Parathyroid adenoma (tissue), 2 donors: ENCODE data around the gene PLEKHA1.

Experiments
- H2AFZ ChIP-seq: fragments of 300-600 bp; sonication (generic); one replicate; pipeline ENCODE4 v1.7.0; 2017; ENCODE audit warnings: antibody characterized with exemption, mild to moderate bottlenecking
- H3K27ac ChIP-seq: fragments of 300-600 bp; sonication (generic); one replicate; pipeline ENCODE4 v1.7.0; 2017
- H3K27me3 ChIP-seq: fragments of 300-600 bp; sonication (generic); one replicate; pipeline ENCODE4 v1.7.0; 2017; ENCODE audit warnings: low read length; ENCODE audit not compliant: control insufficient read depth, insufficient read depth
- H3K36me3 ChIP-seq: fragments of 300-600 bp; sonication (generic); one replicate; pipeline ENCODE4 v1.7.0; 2017; ENCODE audit warnings: low read length; ENCODE audit not compliant: control insufficient read depth, insufficient read depth
- H3K4me1 ChIP-seq: fragments of 300-600 bp; sonication (generic); one replicate; pipeline ENCODE4 v1.7.0; 2017; ENCODE audit warnings: control low read depth
- H3K4me2 ChIP-seq: fragments of 300-600 bp; sonication (generic); one replicate; pipeline ENCODE4 v1.7.0; 2017; ENCODE audit warnings: low read length
- H3K4me3 ChIP-seq: fragments of 300-600 bp; sonication (generic); one replicate; pipeline ENCODE4 v1.7.0; 2017; ENCODE audit warnings: low read depth, low read length
- H3K79me2 ChIP-seq: fragments of 300-600 bp; sonication (generic); one replicate; pipeline ENCODE4 v1.7.0; 2017; ENCODE audit warnings: control low read depth
- H3K9ac ChIP-seq: fragments of 300-600 bp; sonication (generic); one replicate; pipeline ENCODE4 v1.7.0; 2017; ENCODE audit warnings: mild to moderate bottlenecking
- H3K9me3 ChIP-seq: fragments of 300-600 bp; sonication (generic); one replicate; pipeline ENCODE4 v1.7.0; 2017; ENCODE audit warnings: low read length; ENCODE audit not compliant: control insufficient read depth
- TF ChIP-seq, protein P1 (sequence below): fragments of 300-600 bp; sonication (generic); IDR thresholded peaks from one replicate; pipeline ENCODE4 v1.7.0; 2017; ENCODE audit warnings: antibody characterized with exemption, mild to moderate bottlenecking
- donor health status: primary hyperparathyroidism.

Gene PLEKHA1

DNA sequence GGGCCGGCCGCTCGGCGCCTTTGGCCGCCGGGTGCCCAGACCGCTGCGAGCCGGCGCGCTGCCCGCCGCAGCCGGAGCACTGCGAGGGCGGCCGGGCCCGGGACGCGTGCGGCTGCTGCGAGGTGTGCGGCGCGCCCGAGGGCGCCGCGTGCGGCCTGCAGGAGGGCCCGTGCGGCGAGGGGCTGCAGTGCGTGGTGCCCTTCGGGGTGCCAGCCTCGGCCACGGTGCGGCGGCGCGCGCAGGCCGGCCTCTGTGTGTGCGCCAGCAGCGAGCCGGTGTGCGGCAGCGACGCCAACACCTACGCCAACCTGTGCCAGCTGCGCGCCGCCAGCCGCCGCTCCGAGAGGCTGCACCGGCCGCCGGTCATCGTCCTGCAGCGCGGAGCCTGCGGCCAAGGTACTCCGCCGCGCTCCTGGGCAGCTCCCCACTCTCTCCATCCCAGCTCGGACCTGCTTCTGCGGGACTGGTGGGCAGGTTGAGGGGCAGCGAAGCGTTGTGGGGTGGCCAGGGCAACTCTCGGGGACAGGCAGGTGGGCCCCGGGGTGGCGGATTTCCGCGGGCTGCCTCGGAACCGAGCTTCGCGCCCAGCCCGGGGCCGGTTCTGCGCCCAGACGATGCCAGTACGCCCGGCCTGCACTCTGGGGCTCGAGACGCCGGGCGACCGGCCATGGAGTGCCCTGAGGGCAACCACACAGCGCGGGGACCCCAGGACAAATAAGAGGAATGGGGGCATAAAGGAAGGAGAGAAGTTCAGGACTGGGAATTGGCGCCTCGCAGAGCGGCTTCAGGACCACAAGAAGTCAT lies 87.4 kb downstream of the PLEKHA1 start:
- peak overlapping the region; percentile 77 for H3K4me2 ChIP-seq
- H3K9me3 ChIP-seq = no peaks in the 10 kb centered on the region
- H3K4me1 ChIP-seq = no peaks in the 10 kb centered on the region
- peak overlapping the region; percentile 59 for H3K4me3 ChIP-seq
- no peaks in the 10 kb centered on the region for H3K36me3 ChIP-seq
- TF ChIP-seq, protein P1, sequence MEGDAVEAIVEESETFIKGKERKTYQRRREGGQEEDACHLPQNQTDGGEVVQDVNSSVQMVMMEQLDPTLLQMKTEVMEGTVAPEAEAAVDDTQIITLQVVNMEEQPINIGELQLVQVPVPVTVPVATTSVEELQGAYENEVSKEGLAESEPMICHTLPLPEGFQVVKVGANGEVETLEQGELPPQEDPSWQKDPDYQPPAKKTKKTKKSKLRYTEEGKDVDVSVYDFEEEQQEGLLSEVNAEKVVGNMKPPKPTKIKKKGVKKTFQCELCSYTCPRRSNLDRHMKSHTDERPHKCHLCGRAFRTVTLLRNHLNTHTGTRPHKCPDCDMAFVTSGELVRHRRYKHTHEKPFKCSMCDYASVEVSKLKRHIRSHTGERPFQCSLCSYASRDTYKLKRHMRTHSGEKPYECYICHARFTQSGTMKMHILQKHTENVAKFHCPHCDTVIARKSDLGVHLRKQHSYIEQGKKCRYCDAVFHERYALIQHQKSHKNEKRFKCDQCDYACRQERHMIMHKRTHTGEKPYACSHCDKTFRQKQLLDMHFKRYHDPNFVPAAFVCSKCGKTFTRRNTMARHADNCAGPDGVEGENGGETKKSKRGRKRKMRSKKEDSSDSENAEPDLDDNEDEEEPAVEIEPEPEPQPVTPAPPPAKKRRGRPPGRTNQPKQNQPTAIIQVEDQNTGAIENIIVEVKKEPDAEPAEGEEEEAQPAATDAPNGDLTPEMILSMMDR = no peak
- H3K9ac ChIP-seq = no peak overlapping the region
- H3K27ac ChIP-seq = peak overlapping the region; percentile 51
- H3K79me2 ChIP-seq = peaks cover 3% of the 10 kb centered on the region
- H3K27me3 ChIP-seq = no peaks in the 10 kb centered on the region
- H2AFZ ChIP-seq = peak overlapping the region; percentile 90

GRCh38 chr10:122462533-122463465 lies 88.3 kb downstream of the PLEKHA1 start:
- H3K27me3 ChIP-seq = no peaks in the 10 kb centered on the region

GRCh38 chr10:122463466-122464249 lies 89.2 kb downstream of the PLEKHA1 start:
- Histone ChIP-seq H3K4me2 (no peak overlapping the region), H3K27me3 (no peaks in the 10 kb centered on the region), H3K9ac (no peak overlapping the region), H3K27ac (no peak overlapping the region), H3K4me1 (no peaks in the 10 kb centered on the region), H3K4me3 (no peak overlapping the region), H3K36me3 (no peaks in the 10 kb centered on the region), H3K79me2 (peaks cover 3% of the 10 kb centered on the region), H2AFZ (no peak overlapping the region), H3K9me3 (no peaks in the 10 kb centered on the region)
- TF ChIP-seq, protein P1 = no peak

More at GRCh38 chr10:122462533-122463465, 88.3 kb downstream of the PLEKHA1 start:
- Histone ChIP-seq H3K36me3 (no peaks in the 10 kb centered on the region), H3K9ac (no peak overlapping the region), H3K4me3 (peak overlapping the region; percentile 59), H3K4me2 (peak overlapping the region; percentile 77), H3K9me3 (no peaks in the 10 kb centered on the region), H2AFZ (peak overlapping the region; percentile 90), H3K27ac (peak overlapping the region; percentile 51), H3K4me1 (no peaks in the 10 kb centered on the region), H3K79me2 (peaks cover 3% of the 10 kb centered on the region)
- TF ChIP-seq, protein P1 = no peak

- H3K4me3 ChIP-seq = no peak overlapping the region
- H3K4me1 ChIP-seq = no peaks in the 10 kb centered on the region
- no peak overlapping the region for H3K27ac ChIP-seq
- peaks cover 3% of the 10 kb centered on the region for H3K79me2 ChIP-seq
- H3K27me3 ChIP-seq = no peaks in the 10 kb centered on the region
- H3K9ac ChIP-seq = no peak overlapping the region
- no peaks in the 10 kb centered on the region for H3K9me3 ChIP-seq
- no peak overlapping the region for H3K4me2 ChIP-seq
- TF ChIP-seq, protein P1 = no peak
- H3K36me3 ChIP-seq = no peaks in the 10 kb centered on the region
- H2AFZ ChIP-seq = no peak overlapping the region
Observed at GRCh38 chr10:122464250-122464510, 89.7 kb downstream of the PLEKHA1 start.
